IMR-90 (cell line): ENCODE measurements around the gene DAAM1. TPM values are rescaled to one million over a fixed set of nuclear protein-coding genes. Genes with fewer than 3 reads are reported as not detected.

Experiments
- ATAC-seq: fragments of 200-7000 bp; cut with Tn5 transposase; 2 replicates; pipeline ENCODE4 v1.9.1; 2020; ENCODE audit warnings: low read depth, mild to moderate bottlenecking, moderate library complexity
- BruUV-seq: library from RNA; stranded (reverse); fragments of 400-500 nt; replicated peaks from 2 replicates; lab custom pipeline; 2021; lab: Mats Ljungman, UMichigan
- CTCF ChIA-PET: fragments of 300-600 bp; formaldehyde crosslinking; extraction: SDS; loops from one replicate; lab custom pipeline; 2021; ENCODE audit warnings: antibody characterized with exemption; lab: Yijun Ruan, JAX
- POLR2A ChIA-PET: fragments of 300-600 bp; sonication (Branson Sonifier 250); formaldehyde crosslinking; loops from one replicate; lab custom pipeline; 2022; ENCODE audit warnings: antibody characterized with exemption; ENCODE audit not compliant: unreplicated experiment; lab: Charles Lee
- DNase-seq: peaks from one replicate; pipeline ENCODE4 v3.0.0; 2013
- H2AFZ ChIP-seq: replicated peaks from 2 replicates; pipeline ENCODE3; 2013; ENCODE audit warnings: low read length, mild to moderate bottlenecking; ENCODE audit not compliant: poor library complexity
- H2AK5ac ChIP-seq: 2 replicates; pipeline ENCODE4 v1.6.1; 2013; ENCODE audit warnings: low read depth, low read length, inconsistent platforms
- H2AK9ac ChIP-seq: replicated peaks from 2 replicates; pipeline ENCODE3; 2013; ENCODE audit warnings: mild to moderate bottlenecking, low read depth, low read length, moderate library complexity; ENCODE audit not compliant: poor library complexity
- H2BK120ac ChIP-seq: 2 replicates; pipeline ENCODE4 v1.6.1; 2013; ENCODE audit warnings: low read depth, low read length, inconsistent platforms
- H2BK15ac ChIP-seq: 3 replicates; pipeline ENCODE4 v1.6.1; 2013; ENCODE audit warnings: low read depth, low read length, inconsistent platforms
- H2BK20ac ChIP-seq: 2 replicates; pipeline ENCODE4 v1.6.1; 2013; ENCODE audit warnings: low read depth, mild to moderate bottlenecking, inconsistent platforms, low read length, moderate library complexity
- H2BK5ac ChIP-seq: 2 replicates; pipeline ENCODE4 v1.6.1; 2013; ENCODE audit warnings: mild to moderate bottlenecking, low read depth, low read length, inconsistent platforms; ENCODE audit not compliant: poor library complexity, severe bottlenecking
- H3K14ac ChIP-seq: replicated peaks from 2 replicates; pipeline ENCODE4 v1.6.1; 2013; ENCODE audit warnings: low read depth, low read length, inconsistent platforms
- H3K18ac ChIP-seq: 2 replicates; pipeline ENCODE4 v1.6.1; 2013; ENCODE audit warnings: low read depth, low read length, control low read depth
- H3K23ac ChIP-seq: 2 replicates; pipeline ENCODE4 v1.6.1; 2013; ENCODE audit warnings: low read depth, low read length, inconsistent platforms
- H3K27ac ChIP-seq: 2 replicates; pipeline ENCODE4 v1.5.1; 2013; ENCODE audit warnings: mild to moderate bottlenecking, control low read depth, low read length; ENCODE audit not compliant: insufficient read depth
- H3K27me3 ChIP-seq: 2 replicates; pipeline ENCODE4 v1.6.1; 2013; ENCODE audit warnings: low read length; ENCODE audit not compliant: control insufficient read depth, insufficient read depth
- H3K36me3 ChIP-seq: 2 replicates; pipeline ENCODE4 v1.6.1; 2013; ENCODE audit warnings: low read length, mixed read lengths; ENCODE audit not compliant: control insufficient read depth, insufficient read depth
- H3K4ac ChIP-seq: 2 replicates; pipeline ENCODE4 v1.6.1; 2013; ENCODE audit warnings: low read depth, low read length, inconsistent platforms
- H3K4me1 ChIP-seq: 2 replicates; pipeline ENCODE4 v1.6.1; 2013; ENCODE audit warnings: low read length, mixed read lengths; ENCODE audit not compliant: control insufficient read depth, insufficient read depth
- H3K4me2 ChIP-seq: 2 replicates; pipeline ENCODE4 v1.6.1; 2013; ENCODE audit warnings: low read depth, mild to moderate bottlenecking, control low read depth, low read length, moderate library complexity
- H3K4me3 ChIP-seq: 2 replicates; pipeline ENCODE4 v1.5.1; 2013; ENCODE audit warnings: low read depth, mild to moderate bottlenecking, control low read depth, low read length, moderate library complexity; ENCODE audit not compliant: insufficient read depth
- H3K56ac ChIP-seq: 2 replicates; pipeline ENCODE4 v1.6.1; 2013; ENCODE audit warnings: low read length, inconsistent platforms; ENCODE audit not compliant: insufficient read depth; ENCODE audit errors: extremely low read depth
- H3K79me1 ChIP-seq, 2 experiments: 2 replicates each; pipeline ENCODE4 v1.6.1; 2013; ENCODE audit warnings: low read length in 2 of 2, inconsistent platforms in 1 of 2, low read depth in 1 of 2
- H3K9ac ChIP-seq: 2 replicates; pipeline ENCODE4 v1.6.1; 2013; ENCODE audit warnings: low read depth, low read length, control low read depth
- H3K9me1 ChIP-seq: 2 replicates; pipeline ENCODE4 v1.6.1; 2013; ENCODE audit warnings: low read length, inconsistent platforms; ENCODE audit not compliant: insufficient read depth
- H3K9me3 ChIP-seq: 2 replicates; pipeline ENCODE4 v1.6.1; 2013; ENCODE audit warnings: low read length; ENCODE audit not compliant: control insufficient read depth, insufficient read depth
- H4K20me1 ChIP-seq: 2 replicates; pipeline ENCODE4 v1.6.1; 2013; ENCODE audit warnings: low read length, inconsistent platforms; ENCODE audit not compliant: insufficient read depth
- H4K5ac ChIP-seq: 2 replicates; pipeline ENCODE4 v1.6.1; 2013; ENCODE audit warnings: mild to moderate bottlenecking, low read depth, low read length, control low read depth
- H4K8ac ChIP-seq, 2 experiments: 2 replicates each; pipeline ENCODE4 v1.6.1; 2013; ENCODE audit warnings: low read depth in 2 of 2, low read length in 2 of 2, control low read depth in 1 of 2, inconsistent platforms in 1 of 2
- H4K91ac ChIP-seq: 2 replicates; pipeline ENCODE4 v1.6.1; 2013; ENCODE audit warnings: low read depth, low read length, inconsistent platforms; ENCODE audit not compliant: insufficient read depth
- BHLHE40 ChIP-seq: fragments of 150-350 bp; IDR thresholded peaks from 2 replicates; pipeline ENCODE4 v1.6.1; 2016; ENCODE audit warnings: mild to moderate bottlenecking, low read depth, low read length
- CEBPB ChIP-seq: IDR thresholded peaks from 2 replicates; pipeline ENCODE4 v1.6.1; 2012; ENCODE audit warnings: low read depth, low read length, improper control_type of control experiment
- CHD1 ChIP-seq: IDR thresholded peaks from 2 replicates; pipeline ENCODE4 v1.6.1; 2012; ENCODE audit warnings: low read depth, low read length, improper control_type of control experiment
- CTCF ChIP-seq: conservative IDR thresholded peaks from 2 replicates; pipeline ENCODE4 v1.5.1; 2012; ENCODE audit warnings: mild to moderate bottlenecking, low read depth, low read length, improper control_type of control experiment
- ELK1 ChIP-seq: fragments of 150-350 bp; IDR thresholded peaks from 2 replicates; pipeline ENCODE4 v1.6.1; 2016; ENCODE audit warnings: low read depth, mild to moderate bottlenecking, low read length, moderate library complexity, borderline replicate concordance
- FOS ChIP-seq: fragments of 150-350 bp; IDR thresholded peaks from 2 replicates; pipeline ENCODE4 v1.6.1; 2016; ENCODE audit warnings: low read depth, low read length
- MAFK ChIP-seq: IDR thresholded peaks from 2 replicates; pipeline ENCODE4 v1.6.1; 2012; ENCODE audit warnings: low read depth, low read length, improper control_type of control experiment
- MAZ ChIP-seq: IDR thresholded peaks from 2 replicates; pipeline ENCODE4 v1.6.1; 2012; ENCODE audit warnings: low read depth, mild to moderate bottlenecking, low read length, improper control_type of control experiment, moderate library complexity, borderline replicate concordance
- MXI1 ChIP-seq: IDR thresholded peaks from 2 replicates; pipeline ENCODE4 v1.6.1; 2012; ENCODE audit warnings: low read depth, mild to moderate bottlenecking, low read length, moderate library complexity, borderline replicate concordance
- NFE2L2 ChIP-seq: fragments of 150-350 bp; IDR thresholded peaks from 2 replicates; pipeline ENCODE4 v1.6.1; 2016; ENCODE audit warnings: low read depth, mild to moderate bottlenecking, low read length
- POLR2A ChIP-seq: IDR thresholded peaks from 2 replicates; pipeline ENCODE4 v1.6.1; 2012; ENCODE audit warnings: mild to moderate bottlenecking, low read depth, low read length
- RAD21 ChIP-seq: IDR thresholded peaks from 2 replicates; pipeline ENCODE4 v1.6.1; 2012; ENCODE audit warnings: low read length, improper control_type of control experiment
- RCOR1 ChIP-seq: IDR thresholded peaks from 2 replicates; pipeline ENCODE4 v1.6.1; 2012; ENCODE audit warnings: mild to moderate bottlenecking, low read length, improper control_type of control experiment; ENCODE audit not compliant: insufficient replicate concordance
- RFX5 ChIP-seq: IDR thresholded peaks from 2 replicates; pipeline ENCODE4 v1.8.0; 2012; ENCODE audit warnings: low read depth, mild to moderate bottlenecking, low read length, moderate library complexity
- SMC3 ChIP-seq: fragments of 150-350 bp; IDR thresholded peaks from 2 replicates; pipeline ENCODE4 v1.6.1; 2016; ENCODE audit warnings: low read depth, mild to moderate bottlenecking, antibody characterized with exemption, low read length, moderate library complexity
- USF2 ChIP-seq: fragments of 150-350 bp; IDR thresholded peaks from 2 replicates; pipeline ENCODE4 v1.6.1; 2017; ENCODE audit warnings: mild to moderate bottlenecking, antibody characterized with exemption, low read length, low read depth
- WGBS, 2 experiments: methylation state at CpG; one replicate each; pipeline versions ENCODE4 v1.1.5 to v1.1.7; 2013; ENCODE audit warnings: missing lambda C conversion rate in 2 of 2; ENCODE audit not compliant: insufficient read length in 1 of 2; ENCODE audit errors: extremely low coverage in 2 of 2; 5-methylcytosine and 5-hydroxymethylcytosine counted together
- dilution Hi-C: fragments of 300-500 bp; cut with HindIII; formaldehyde crosslinking; loops from one replicate; pipeline ENCODE4 v1.14.3; 2018; ENCODE audit warnings: low sequenced_read_pairs; ENCODE audit not compliant: unreplicated experiment
- in situ Hi-C: fragments of 300-500 bp; cut with MboI; formaldehyde crosslinking; loops from 3 replicates; pipeline ENCODE4 v1.14.3; 2019; ENCODE audit warnings: low sequenced_read_pairs, inconsistent platforms, mixed read lengths
- intact Hi-C: fragments of 100-400 bp; cut with micrococcal nuclease; formaldehyde crosslinking; loops from 2 replicates; pipeline ENCODE4 v1.10.0; 2022
- polyA plus RNA-seq, 3 experiments: library from polyadenylated mRNA; depleted of rRNA; stranded (reverse); fragments of >200 nt; gene quantifications; 2 replicates each; pipeline ENCODE4 v1.2.3, GENCODE V29; 2012; ENCODE audit warnings: low replicate concordance in 1 of 3
- total RNA-seq: library from RNA; depleted of rRNA; stranded (reverse); fragments of >200 nt; gene quantifications from 2 replicates; pipeline ENCODE4 v1.2.3, GENCODE V29; 2012

Gene DAAM1
- total and polyA plus RNA-seq, 2 of the 4 experiments (the other 2 are of a cell fraction) = 4.8 to 5.4 TPM

- Histone ChIP-seq H3K23ac (no peak overlapping the region), H3K27me3 (no peaks in the 10 kb centered on the region), H2BK15ac (no peak overlapping the region), H2BK120ac (no peak overlapping the region), H3K79me1 (no peaks in the 10 kb centered on the region), H3K36me3 (no peaks in the 10 kb centered on the region), H3K4me1 (peaks cover 8% of the 10 kb centered on the region), H4K20me1 (no peaks in the 10 kb centered on the region), H4K8ac (no peak overlapping the region), H3K4me3 (no peak overlapping the region), H2BK20ac (no peak overlapping the region), H3K4me2 (no peak overlapping the region), H3K27ac (no peak overlapping the region), H3K14ac (no peak overlapping the region), H2AFZ (no peak overlapping the region), H3K9me1 (0 out of 2 replicates have a peak, but pooled peaks cover under 1% of the 10 kb centered on the region), H3K56ac (no peak overlapping the region), H4K5ac (no peak overlapping the region), H3K18ac (no peak overlapping the region), H3K9ac (no peak overlapping the region), H2AK9ac (no peak overlapping the region), H4K91ac (no peak overlapping the region), H2AK5ac (no peak overlapping the region), H3K4ac (no peak overlapping the region), H2BK5ac (no peak overlapping the region), H3K9me3 (no peaks in the 10 kb centered on the region)
- DNase-seq (no peak), ATAC-seq (no peak)
- intact Hi-C loops = no loop called here
- in situ Hi-C loops = no loop called here
- POLR2A ChIA-PET = no interaction called here
- CTCF ChIA-PET = no interaction called here
- BruUV-seq = no TSS peak
- no CpG with 5 or more reads among the region's 3 CpGs for WGBS, 2 experiments
- dilution Hi-C loops = no loop called here
- TF ChIP-seq CTCF (no peak), POLR2A (no peak), CHD1 (no peak), RCOR1 (no peak), FOS (no peak), ELK1 (no peak), MAFK (no peak), BHLHE40 (no peak), MXI1 (no peak), RFX5 (no peak), NFE2L2 (no peak), SMC3 (no peak), USF2 (no peak), RAD21 (no peak), CEBPB (no peak), MAZ (no peak)
These were observed 122.2 kb downstream of the DAAM1 start for GRCh38 chr14:59310633-59311032.
